HL-60 (cell line): ENCODE data around the gene NCKIPSD.

Experiments
- CTCF ChIP-seq: IDR thresholded peaks from one replicate; pipeline ENCODE4 v1.5.1; 2011; ENCODE audit warnings: low read length, control low read depth, inconsistent platforms; ENCODE audit not compliant: insufficient read depth
- POLR2AphosphoS5 ChIP-seq: IDR thresholded peaks from 2 replicates; pipeline ENCODE4 v1.6.1; 2012; ENCODE audit warnings: low read depth
- REST ChIP-seq: IDR thresholded peaks from 2 replicates; pipeline ENCODE4 v1.6.1; 2012; ENCODE audit warnings: low read depth; ENCODE audit not compliant: insufficient replicate concordance
- SPI1 ChIP-seq: IDR thresholded peaks from 2 replicates; pipeline ENCODE4 v1.6.1; 2012; ENCODE audit warnings: low read depth, mild to moderate bottlenecking, borderline replicate concordance

- TF ChIP-seq CTCF (no peak), SPI1 (no peak), POLR2AphosphoS5 (no peak), REST (peak; percentile 100)
These were observed 24.1 kb downstream of the NCKIPSD start for GRCh38 chr3:48661501-48662144.
